ENCODE results near the gene BMPR1B. TPM values are rescaled to one million over a fixed set of nuclear protein-coding genes. Genes with fewer than 3 reads are reported as not detected.

The BMPR1B gene
- total and polyA plus RNA-seq, 9 of the 15 experiments (the other 6 are each of a cell fraction or from before 2014, with no cell fraction given), result 0.01 TPM; not detected in 8

GRCh38 chr4:94897023-94897422 lies 139.3 kb downstream of the BMPR1B start:
- CTCF ChIA-PET (ENCODE audit: low intra/inter-chr PET ratio), result no interaction called here
- no peak overlapping the region; the same call in 1 of the 2 replicates for H3K4me2 ChIP-seq (ENCODE audit: insufficient read depth, low read length)
- TF ChIP-seq RCOR1 (IDR thresholded peaks at IDR 0.05; ENCODE audit: borderline replicate concordance in 1 of 2, low read depth in 2 of 2, low read length in 2 of 2), result no peak
- TF ChIP-seq JUND (IDR thresholded peaks at IDR 0.05; ENCODE audit: borderline replicate concordance, low read depth, low read length), result no peak
- peak; percentile 28; the same call in 1 of the 3 replicates for TF ChIP-seq JUND (tag; IDR thresholded peaks at IDR 0.05; ENCODE audit: borderline replicate concordance, low read depth, low read length)
- no peak for TF ChIP-seq ETV6 (IDR thresholded peaks at IDR 0.05; ENCODE audit: borderline replicate concordance in 1 of 2, low read depth in 2 of 2, low read length in 1 of 2)
- TF ChIP-seq ETV6 (CRISPR knock-in tag; IDR thresholded peaks at IDR 0.05; ENCODE audit: borderline replicate concordance), result no peak
- TF ChIP-seq POLR3G (IDR thresholded peaks at IDR 0.05; ENCODE audit: extremely low read depth, insufficient read length, insufficient replicate concordance), result no peak
- TF ChIP-seq FOXA3 (CRISPR knock-in tag; conservative IDR thresholded peaks at IDR 0.05 in 1 of 2, IDR thresholded peaks at IDR 0.05 in 1 of 2), result peak; percentile 64 to 72; a peak in 3 of 4 replicates
- no peak for TF ChIP-seq ZNF77 (CRISPR knock-in tag; IDR thresholded peaks at IDR 0.05)
- no peak for TF ChIP-seq ZHX1 (conservative IDR thresholded peaks at IDR 0.05; ENCODE audit: low read length)
- no peak for TF ChIP-seq STAT6 (CRISPR knock-in tag; IDR thresholded peaks at IDR 0.05)
- peak; percentile 81 for TF ChIP-seq FOSL1 (tag; conservative IDR thresholded peaks at IDR 0.05)
- no peak for TF ChIP-seq ZNF280B (CRISPR knock-in tag; IDR thresholded peaks at IDR 0.05)
- TF ChIP-seq FOXO4 (CRISPR knock-in tag; IDR thresholded peaks at IDR 0.05), result no peak
- TF ChIP-seq SRSF1 (IDR thresholded peaks at IDR 0.05; ENCODE audit: low read depth, low read length), result no peak

More at GRCh38 chr4:94897023-94897422, 139.3 kb downstream of the BMPR1B start:
- POLR2A ChIA-PET, result interaction anchor here (0.6 to 0.8 kb wide), 2 partner anchors 80 to 635 kb away, joined by 3 to 4 read pairs; no protein-coding TSS in a partner anchor
- ATAC-seq (peak; percentile 59), DNase-seq (ENCODE audit: extremely low read depth in 1 of 4, low spot score in 3 of 4) (peak; percentile 5 to 63 (median 21)), FAIRE-seq (peak; percentile 72)
- Histone ChIP-seq H3K79me2 (ENCODE audit: control insufficient read depth, insufficient read depth, low read length) (no peaks in the 10 kb centered on the region), H3K27me3 (ENCODE audit: control insufficient read depth in 2 of 2, insufficient read depth in 2 of 2, low read length in 2 of 2) (no peaks in the 10 kb centered on the region), H3K27ac (ENCODE audit: extremely low read depth, low read depth, low read length) (no peak overlapping the region), H3K9me3 (replicated peaks; ENCODE audit: control insufficient read depth, insufficient read depth, low read depth, low read length) (no peaks in the 10 kb centered on the region), H3K9ac (ENCODE audit: insufficient read depth in 1 of 2, low read depth in 2 of 2, low read length in 2 of 2) (no peak overlapping the region), H4K20me1 (replicated peaks; ENCODE audit: control insufficient read depth, insufficient read depth, low read length) (no peaks in the 10 kb centered on the region), H3K4me3 (no peak overlapping the region), H2AFZ (ENCODE audit: low read depth, low read length) (no peak overlapping the region), H3K9me1 (ENCODE audit: control insufficient read depth, insufficient read depth, low read length) (no peaks in the 10 kb centered on the region), H3K36me3 (ENCODE audit: control insufficient read depth, insufficient read depth, low read length) (no peaks in the 10 kb centered on the region), H3K4me1 (replicated peaks in 1 of 2; ENCODE audit: control insufficient read depth in 2 of 2, insufficient read depth in 2 of 2, low read length in 2 of 2) (peaks cover 0 to 2% of the 10 kb centered on the region in 2 experiments; a peak in 1 of 5 replicates)
- in situ Hi-C loops (cut with MboI), result no loop called here
- no TSS peak for BruUV-seq (replicated peaks)
- WGBS (ENCODE audit: insufficient coverage, low coverage, missing lambda C conversion rate), result 1% methylated on average over 7 of the region's 7 CpGs
- intact Hi-C loops (cut with micrococcal nuclease), result no loop called here
